Endothelial cell of umbilical vein (primary cell): Measurements from ENCODE around the gene SCARF2. TPM values are rescaled to one million over a fixed set of nuclear protein-coding genes. Genes with fewer than 3 reads are reported as not detected.

ENCODE experiments used
- BruUV-seq: library from RNA; stranded (reverse); fragments of 400-500 nt; replicated peaks from 2 replicates; lab custom pipeline; 2021; lab: Mats Ljungman, UMichigan
- CTCF ChIA-PET: fragments of 300-600, 350-600 bp; sonication (Branson Sonifier 250); formaldehyde crosslinking; loops from one replicate; lab custom pipeline; 2021; ENCODE audit warnings: antibody characterized with exemption, inconsistent platforms; lab: Charles Lee
- POLR2A ChIA-PET: fragments of 300-600, 350-600 bp; sonication (Branson Sonifier 250); formaldehyde crosslinking; loops from one replicate; lab custom pipeline; 2021; ENCODE audit warnings: antibody characterized with exemption, inconsistent platforms; lab: Charles Lee
- DNase-seq: peaks from one replicate; pipeline ENCODE4 v3.0.0-alpha.2; 2011; ENCODE audit warnings: low read depth, low spot score
- FAIRE-seq: peaks from 2 replicates; lab custom pipeline; 2011; peaks lifted over from hg19 to GRCh38; lab: Jason Lieb, UNC
- H2AFZ ChIP-seq: 2 replicates; pipeline ENCODE4 v1.6.0; 2012; ENCODE audit warnings: low read depth, low read length, control low read depth, inconsistent platforms
- H3K27ac ChIP-seq: 2 replicates; pipeline ENCODE4 v1.5.1; 2011; ENCODE audit warnings: low read depth, mild to moderate bottlenecking, control low read depth, low read length, moderate library complexity; ENCODE audit not compliant: insufficient read depth
- H3K27me3 ChIP-seq, 2 experiments: 2 replicates each; pipeline versions ENCODE4 v1.6.0 to v1.6.1; 2011; ENCODE audit warnings: low read length in 2 of 2, mixed read lengths in 1 of 2; ENCODE audit not compliant: control insufficient read depth in 2 of 2, insufficient read depth in 2 of 2
- H3K36me3 ChIP-seq, 2 experiments: 2 replicates in 1 of 2; 3 replicates in 1 of 2; pipeline ENCODE4 v1.5.1; 2011; ENCODE audit warnings: low read length in 2 of 2, mild to moderate bottlenecking in 1 of 2, moderate library complexity in 1 of 2; ENCODE audit not compliant: control insufficient read depth in 2 of 2, insufficient read depth in 2 of 2; ENCODE audit errors: extremely low read depth in 1 of 2
- H3K4me1 ChIP-seq: 3 replicates; pipeline ENCODE4 v1.5.1; 2011; ENCODE audit warnings: mild to moderate bottlenecking, low read length; ENCODE audit not compliant: control insufficient read depth, insufficient read depth; ENCODE audit errors: extremely low read depth
- H3K4me2 ChIP-seq: 2 replicates; pipeline ENCODE4 v1.6.1; 2011; ENCODE audit warnings: low read length, control low read depth, mixed read lengths; ENCODE audit not compliant: insufficient read depth
- H3K4me3 ChIP-seq, 3 experiments: fragments of 200-600 bp in 1 of 3; sonication (generic), shearing (Covaris generic) in 1 of 3; replicated peaks in 1 of 3; 2 replicates each; pipeline ENCODE4 v1.5.1; 2011 to 2016; ENCODE audit warnings: control low read depth in 3 of 3, low read length in 3 of 3, mild to moderate bottlenecking in 2 of 3, inconsistent platforms in 1 of 3, low read depth in 1 of 3, moderate library complexity in 1 of 3; ENCODE audit not compliant: insufficient read depth in 1 of 3
- H3K79me2 ChIP-seq: 2 replicates; pipeline ENCODE4 v1.6.0; 2012; ENCODE audit warnings: low read length, inconsistent platforms; ENCODE audit not compliant: control insufficient read depth, insufficient read depth
- H3K9ac ChIP-seq: replicated peaks from 2 replicates; pipeline ENCODE3; 2011; ENCODE audit warnings: low read length, control low read depth; ENCODE audit not compliant: insufficient read depth; ENCODE audit errors: extremely low read depth
- H3K9me1 ChIP-seq: replicated peaks from 3 replicates; pipeline ENCODE4 v1.6.0; 2011; ENCODE audit warnings: mild to moderate bottlenecking, low read length; ENCODE audit not compliant: control insufficient read depth, insufficient read depth; ENCODE audit errors: extremely low read depth
- H3K9me3 ChIP-seq: replicated peaks from 2 replicates; pipeline ENCODE4 v1.5.1; 2012; ENCODE audit warnings: low read length, inconsistent platforms; ENCODE audit not compliant: control insufficient read depth, insufficient read depth
- H4K20me1 ChIP-seq: replicated peaks from 2 replicates; pipeline ENCODE3; 2011; ENCODE audit warnings: mild to moderate bottlenecking, low read length; ENCODE audit not compliant: control insufficient read depth, insufficient read depth; ENCODE audit errors: extremely low read depth
- EZH2 ChIP-seq: IDR thresholded peaks from 2 replicates; pipeline ENCODE4 v1.6.1; 2012; ENCODE audit warnings: borderline replicate concordance, low read depth, mild to moderate bottlenecking, moderate library complexity, low read length, inconsistent platforms; ENCODE audit not compliant: severe bottlenecking
- FOS ChIP-seq: IDR thresholded peaks from 2 replicates; pipeline ENCODE4 v1.6.1; 2011; ENCODE audit warnings: mild to moderate bottlenecking, low read length, moderate library complexity, borderline replicate concordance; ENCODE audit not compliant: insufficient read depth
- GATA2 ChIP-seq: IDR thresholded peaks from 2 replicates; pipeline ENCODE4 v1.7.0; 2011; ENCODE audit warnings: low read depth, mild to moderate bottlenecking, moderate library complexity, mixed read lengths, low read length; ENCODE audit not compliant: insufficient read length, insufficient read depth
- JUN ChIP-seq: IDR thresholded peaks from 2 replicates; pipeline ENCODE4 v1.6.1; 2011; ENCODE audit warnings: borderline replicate concordance, low read depth; ENCODE audit not compliant: insufficient read length, insufficient read depth
- MYC ChIP-seq: IDR thresholded peaks from one replicate; pipeline ENCODE4 v1.6.1; 2011; ENCODE audit warnings: mild to moderate bottlenecking, low read depth, low read length
- POLR2A ChIP-seq: IDR thresholded peaks from 2 replicates; pipeline ENCODE4 v1.6.1; 2012; ENCODE audit warnings: low read depth, mild to moderate bottlenecking, control low read depth, low read length
- POLR2AphosphoS5 ChIP-seq: IDR thresholded peaks from 2 replicates; pipeline ENCODE4 v1.6.1; 2012; ENCODE audit warnings: low read depth, mild to moderate bottlenecking, control low read depth, low read length, moderate library complexity; ENCODE audit not compliant: insufficient read depth
- dilution Hi-C: fragments of 300-500 bp; cut with MboI; formaldehyde crosslinking; loops from one replicate; pipeline ENCODE4 v1.15.0; 2019; ENCODE audit warnings: low sequenced_read_pairs; ENCODE audit not compliant: extremely low pct_ligation_motif_present
- intact Hi-C: fragments of 100-400 bp; cut with micrococcal nuclease; formaldehyde crosslinking; loops from one replicate; pipeline ENCODE4 v1.10.0; 2022
- polyA plus RNA-seq, 4 experiments: library from polyadenylated mRNA; depleted of rRNA in 3 of 4; stranded (reverse) in 3 of 4; unstranded in 1 of 4; fragments of >200 nt; gene quantifications; 2 replicates each; pipeline versions ENCODE4 v1.2.1 to v1.2.3, GENCODE V29; 2011 to 2012; ENCODE audit warnings: missing spikeins in 1 of 4
- total RNA-seq: library from RNA; stranded (reverse); gene quantifications from 2 replicates; pipeline ENCODE4 v1.2.3, GENCODE V29; 2021
- TF ChIP-seq, protein P1 (sequence below): IDR thresholded peaks from 2 replicates; pipeline ENCODE4 v1.6.1; 2011; ENCODE audit not compliant: insufficient read depth, insufficient read length
- TF ChIP-seq, protein P2 (sequence below), 2 donors: IDR thresholded peaks; 1 replicate in 1 of 2; 2 replicates in 1 of 2; pipeline ENCODE4 v1.5.1; 2011; ENCODE audit warnings: low read length in 2 of 2, mild to moderate bottlenecking in 2 of 2, moderate library complexity in 2 of 2, control low read depth in 1 of 2, inconsistent platforms in 1 of 2, low read depth in 1 of 2; ENCODE audit not compliant: insufficient read depth in 1 of 2; ENCODE audit errors: extremely low read depth in 1 of 2

Gene SCARF2
- total and polyA plus RNA-seq, 2 donors (not counting 3 experiments of a cell fraction or from before 2014, with no cell fraction given), result 15.7 to 20.1 TPM

DNA sequence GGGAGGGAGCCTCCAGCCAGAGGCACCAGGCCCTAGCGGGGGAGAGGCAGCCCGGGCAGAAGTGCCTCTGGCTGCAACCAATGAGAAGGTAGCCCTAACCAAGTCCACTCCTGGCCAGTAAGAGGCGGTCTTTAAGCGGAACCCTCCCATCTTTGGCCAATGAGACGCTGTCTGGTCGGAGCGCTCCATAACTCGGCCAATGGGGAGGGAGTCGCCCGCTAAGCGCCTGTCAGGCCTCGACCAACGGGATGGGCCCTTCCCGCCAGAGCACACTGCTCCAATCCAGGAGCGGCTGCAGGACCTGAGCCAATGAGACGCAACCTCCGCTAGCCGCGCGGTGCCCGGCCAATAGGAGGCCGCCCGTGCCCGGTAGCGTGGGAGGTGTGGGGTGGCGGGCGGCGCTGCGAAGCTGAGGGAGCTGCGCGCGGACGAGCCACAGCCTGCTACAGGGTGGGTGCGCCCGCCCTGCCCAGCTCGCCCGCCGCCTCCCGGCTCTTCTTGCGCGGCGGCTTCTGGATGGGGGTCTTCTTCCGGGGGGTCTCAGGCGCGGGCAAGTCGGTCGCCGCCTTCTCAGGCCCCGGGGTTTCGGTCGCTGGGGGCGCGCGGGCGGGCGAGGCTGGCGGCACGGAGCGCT lies 12.6 kb downstream of the SCARF2 start:
- ChIA-PET CTCF (no interaction called here), POLR2A (no interaction called here)
- DNase-seq (no peak), FAIRE-seq (no peak)
- Histone ChIP-seq H4K20me1 (no peaks in the 10 kb centered on the region), H3K27ac (no peak overlapping the region), H3K79me2 (no peaks in the 10 kb centered on the region), H2AFZ (no peak overlapping the region), H3K27me3 (no peaks in the 10 kb centered on the region), H3K9ac (no peak overlapping the region), H3K4me1 (no peaks in the 10 kb centered on the region), H3K4me3 (no peak overlapping the region), H3K9me3 (no peaks in the 10 kb centered on the region), H3K4me2 (no peak overlapping the region), H3K36me3 (peaks cover 4 to 18% of the 10 kb centered on the region in 2 experiments), H3K9me1 (no peaks in the 10 kb centered on the region)
- TSS peak; percentile 18 for BruUV-seq
- intact Hi-C loops, result no loop called here
- no peak for TF ChIP-seq MYC
- no peak for TF ChIP-seq JUN
- TF ChIP-seq, protein P1, sequence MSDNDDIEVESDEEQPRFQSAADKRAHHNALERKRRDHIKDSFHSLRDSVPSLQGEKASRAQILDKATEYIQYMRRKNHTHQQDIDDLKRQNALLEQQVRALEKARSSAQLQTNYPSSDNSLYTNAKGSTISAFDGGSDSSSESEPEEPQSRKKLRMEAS, result no peak
- no peak for TF ChIP-seq FOS
- TF ChIP-seq, protein P2, sequence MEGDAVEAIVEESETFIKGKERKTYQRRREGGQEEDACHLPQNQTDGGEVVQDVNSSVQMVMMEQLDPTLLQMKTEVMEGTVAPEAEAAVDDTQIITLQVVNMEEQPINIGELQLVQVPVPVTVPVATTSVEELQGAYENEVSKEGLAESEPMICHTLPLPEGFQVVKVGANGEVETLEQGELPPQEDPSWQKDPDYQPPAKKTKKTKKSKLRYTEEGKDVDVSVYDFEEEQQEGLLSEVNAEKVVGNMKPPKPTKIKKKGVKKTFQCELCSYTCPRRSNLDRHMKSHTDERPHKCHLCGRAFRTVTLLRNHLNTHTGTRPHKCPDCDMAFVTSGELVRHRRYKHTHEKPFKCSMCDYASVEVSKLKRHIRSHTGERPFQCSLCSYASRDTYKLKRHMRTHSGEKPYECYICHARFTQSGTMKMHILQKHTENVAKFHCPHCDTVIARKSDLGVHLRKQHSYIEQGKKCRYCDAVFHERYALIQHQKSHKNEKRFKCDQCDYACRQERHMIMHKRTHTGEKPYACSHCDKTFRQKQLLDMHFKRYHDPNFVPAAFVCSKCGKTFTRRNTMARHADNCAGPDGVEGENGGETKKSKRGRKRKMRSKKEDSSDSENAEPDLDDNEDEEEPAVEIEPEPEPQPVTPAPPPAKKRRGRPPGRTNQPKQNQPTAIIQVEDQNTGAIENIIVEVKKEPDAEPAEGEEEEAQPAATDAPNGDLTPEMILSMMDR (IDR thresholded peaks at IDR 0.05; ENCODE audit: extremely low read depth in 1 of 2, insufficient read depth in 1 of 2, low read depth in 1 of 2, low read length in 2 of 2), result no peak
- no peak for TF ChIP-seq EZH2
- TF ChIP-seq POLR2AphosphoS5, result no peak
- no peak for TF ChIP-seq POLR2A
- TF ChIP-seq GATA2, result no peak
- dilution Hi-C loops, result no loop called here
